ENCODE data around the gene ORM2. TPM values are rescaled to one million over a fixed set of nuclear protein-coding genes. Genes with fewer than 3 reads are reported as not detected.

Gene ORM2
- total and polyA plus RNA-seq, 2 experiments from 2014 or later, result 0.76 TPM

DNA sequence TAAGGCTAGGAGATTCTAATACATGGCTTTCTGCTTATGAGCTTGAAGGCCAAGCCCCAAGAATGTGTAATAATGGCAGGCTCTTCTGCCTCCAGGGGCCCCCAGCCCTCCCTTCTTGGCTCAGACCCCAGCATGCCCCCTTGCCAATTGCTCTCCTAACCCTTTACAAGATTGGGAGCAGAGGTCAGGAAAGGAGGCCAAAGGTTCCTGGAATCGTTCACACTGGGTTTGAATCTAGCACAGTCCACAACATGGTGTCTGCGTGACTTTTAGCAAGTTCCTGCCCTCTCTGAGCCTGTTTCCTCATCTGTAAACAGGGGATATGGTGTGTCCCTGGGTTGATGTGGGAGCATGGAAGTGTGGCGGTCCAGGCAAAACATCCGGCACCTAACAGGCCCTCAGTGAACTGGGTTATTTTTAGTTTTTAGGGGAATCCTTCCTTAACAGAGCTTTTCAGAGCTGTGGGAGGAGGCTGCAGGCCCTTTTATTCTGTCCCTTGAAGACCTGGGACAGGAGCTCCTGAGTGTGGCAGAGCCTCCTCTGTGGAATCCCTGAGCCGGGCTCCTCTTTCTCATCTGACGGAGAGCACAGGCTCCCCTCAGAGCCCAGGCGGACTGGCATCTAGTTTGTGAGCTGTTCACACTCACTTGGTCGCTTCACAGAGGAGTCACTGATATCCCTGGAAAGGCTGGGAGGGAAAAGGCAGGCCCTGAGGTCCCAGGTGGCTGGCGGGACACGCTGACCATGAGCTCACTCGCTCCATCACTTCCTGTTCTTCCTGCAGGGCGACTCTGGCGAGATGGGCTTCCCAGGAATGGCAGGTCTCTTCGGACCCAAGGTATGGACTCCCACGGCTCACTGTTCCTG is 30.1 kb upstream of the ORM2 start (continued):
- TF ChIP-seq ZNF462 (CRISPR knock-in tag; IDR thresholded peaks at IDR 0.05), result no peak

DNA sequence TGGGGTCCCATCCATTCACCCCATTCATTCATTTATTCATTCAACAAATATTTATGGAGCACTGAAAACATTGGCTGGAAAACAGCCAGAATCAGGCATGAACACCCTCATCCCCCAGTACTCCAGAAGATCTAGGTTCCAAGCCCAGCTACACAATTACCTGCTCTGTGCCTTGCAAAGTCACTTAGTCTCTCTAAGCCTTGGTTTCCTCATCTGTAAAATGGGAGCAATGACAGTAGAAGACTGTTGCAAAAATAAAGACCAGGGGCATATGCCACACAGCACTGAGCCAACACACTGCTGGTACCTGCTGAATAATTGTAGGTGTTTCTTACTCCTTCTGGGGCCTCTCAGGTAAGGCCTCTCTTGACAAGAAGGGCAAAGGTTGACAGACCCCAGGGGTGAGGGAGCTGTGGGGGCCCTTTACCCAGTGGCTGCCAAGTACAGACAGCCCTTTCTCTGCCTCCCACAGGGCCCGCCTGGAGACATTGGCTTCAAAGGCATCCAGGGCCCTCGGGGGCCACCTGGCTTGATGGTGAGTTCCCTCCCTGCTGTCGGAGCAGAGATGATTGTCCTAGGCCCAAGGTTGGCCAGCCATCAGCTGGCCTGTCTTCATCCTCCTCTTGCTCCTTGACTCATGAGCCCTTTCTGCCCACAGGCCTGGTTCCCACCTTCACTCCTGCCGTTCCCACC is 29.4 kb upstream of the ORM2 start:
- H3K36me3 ChIP-seq (ENCODE audit: insufficient read depth), result peaks cover 9% of the 10 kb centered on the region
- no peaks in the 10 kb centered on the region for H4K20me1 ChIP-seq (replicated peaks; ENCODE audit: insufficient read depth)
- H3K9me3 Mint-ChIP-seq, result peaks cover 9% of the 10 kb centered on the region; the same call in 2 of the 3 replicates
- H3K9me2 ChIP-seq (ENCODE audit: insufficient read depth), result no peaks in the 10 kb centered on the region
- no peaks in the 10 kb centered on the region for H3K27me3 ChIP-seq (ENCODE audit: insufficient read depth)
- H3K4me1 ChIP-seq (ENCODE audit: insufficient read depth), result no peaks in the 10 kb centered on the region
- H3K4me1 Mint-ChIP-seq, result no peaks in the 10 kb centered on the region
- no peak overlapping the region for H3K4me3 ChIP-seq
- H3K27ac Mint-ChIP-seq, result no peak overlapping the region
- no peak for DNase-seq (ENCODE audit: low spot score)
- H3K4me2 ChIP-seq, result no peak overlapping the region
- H3F3A ChIP-seq (replicated peaks; ENCODE audit: low read depth), result peaks cover 2% of the 10 kb centered on the region; the same call in 1 of the 2 replicates
- ATAC-seq, result no peak
- H3K27me3 Mint-ChIP-seq (ENCODE audit: insufficient read depth, low read depth, poor library complexity), result peaks cover 5% of the 10 kb centered on the region
- no peak overlapping the region for H3K4me3 Mint-ChIP-seq
- no peak overlapping the region for H2AFZ ChIP-seq
- H3K79me2 ChIP-seq (replicated peaks; ENCODE audit: insufficient read depth), result no peaks in the 10 kb centered on the region
- H3K27ac ChIP-seq (ENCODE audit: low read depth), result no peak overlapping the region
- peaks cover 27% of the 10 kb centered on the region for H3K36me3 Mint-ChIP-seq (ENCODE audit: low read depth)
- TF ChIP-seq EZH2 (IDR thresholded peaks at IDR 0.05; ENCODE audit: low read depth, unreplicated experiment) (no peak), ETS1 (IDR thresholded peaks at IDR 0.05) (no peak), ZNF462 (CRISPR knock-in tag; IDR thresholded peaks at IDR 0.05) (no peak), EZH2phosphoT487 (IDR thresholded peaks at IDR 0.05; ENCODE audit: unreplicated experiment) (no peak), POLR2AphosphoS5 (IDR thresholded peaks at IDR 0.05; ENCODE audit: low read depth) (no peak), CREB1 (CRISPR knock-in tag; IDR thresholded peaks at IDR 0.05; ENCODE audit: low read depth) (no peak)
